Parathyroid adenoma (tissue), 2 donors: ENCODE data around the gene CLNK.

Experiments
- H2AFZ ChIP-seq: fragments of 300-600 bp; sonication (generic); one replicate; pipeline ENCODE4 v1.7.0; 2017; ENCODE audit warnings: antibody characterized with exemption, mild to moderate bottlenecking
- H3K27ac ChIP-seq: fragments of 300-600 bp; sonication (generic); one replicate; pipeline ENCODE4 v1.7.0; 2017
- H3K27me3 ChIP-seq: fragments of 300-600 bp; sonication (generic); one replicate; pipeline ENCODE4 v1.7.0; 2017; ENCODE audit warnings: low read length; ENCODE audit not compliant: control insufficient read depth, insufficient read depth
- H3K36me3 ChIP-seq: fragments of 300-600 bp; sonication (generic); one replicate; pipeline ENCODE4 v1.7.0; 2017; ENCODE audit warnings: low read length; ENCODE audit not compliant: control insufficient read depth, insufficient read depth
- H3K4me1 ChIP-seq: fragments of 300-600 bp; sonication (generic); one replicate; pipeline ENCODE4 v1.7.0; 2017; ENCODE audit warnings: control low read depth
- H3K4me2 ChIP-seq: fragments of 300-600 bp; sonication (generic); one replicate; pipeline ENCODE4 v1.7.0; 2017; ENCODE audit warnings: low read length
- H3K4me3 ChIP-seq: fragments of 300-600 bp; sonication (generic); one replicate; pipeline ENCODE4 v1.7.0; 2017; ENCODE audit warnings: low read depth, low read length
- H3K79me2 ChIP-seq: fragments of 300-600 bp; sonication (generic); one replicate; pipeline ENCODE4 v1.7.0; 2017; ENCODE audit warnings: control low read depth
- H3K9ac ChIP-seq: fragments of 300-600 bp; sonication (generic); one replicate; pipeline ENCODE4 v1.7.0; 2017; ENCODE audit warnings: mild to moderate bottlenecking
- H3K9me3 ChIP-seq: fragments of 300-600 bp; sonication (generic); one replicate; pipeline ENCODE4 v1.7.0; 2017; ENCODE audit warnings: low read length; ENCODE audit not compliant: control insufficient read depth
- CTCF ChIP-seq: fragments of 300-600 bp; sonication (generic); IDR thresholded peaks from one replicate; pipeline ENCODE4 v1.7.0; 2017; ENCODE audit warnings: antibody characterized with exemption, mild to moderate bottlenecking
- donor health status: primary hyperparathyroidism.

Gene CLNK

GRCh38 chr4:10502717-10503116 lies 181.9 kb downstream of the CLNK start:
- Histone ChIP-seq H3K4me1 (no peaks in the 10 kb centered on the region), H3K36me3 (no peaks in the 10 kb centered on the region)

GRCh38 chr4:10500776-10501175 lies 183.8 kb downstream of the CLNK start:
- H2AFZ ChIP-seq = no peak overlapping the region
- H3K4me3 ChIP-seq = no peak overlapping the region
- H3K4me2 ChIP-seq = no peak overlapping the region
- H3K4me1 ChIP-seq = no peaks in the 10 kb centered on the region
- no peak overlapping the region for H3K27ac ChIP-seq
- no peak for TF ChIP-seq CTCF
- no peaks in the 10 kb centered on the region for H3K79me2 ChIP-seq
- H3K36me3 ChIP-seq = no peaks in the 10 kb centered on the region
- no peaks in the 10 kb centered on the region for H3K9me3 ChIP-seq
- H3K27me3 ChIP-seq = no peaks in the 10 kb centered on the region
- no peak overlapping the region for H3K9ac ChIP-seq

More at GRCh38 chr4:10502717-10503116, 181.9 kb downstream of the CLNK start:
- Histone ChIP-seq H3K4me2 (no peak overlapping the region), H2AFZ (no peak overlapping the region), H3K27me3 (no peaks in the 10 kb centered on the region), H3K27ac (no peak overlapping the region), H3K79me2 (no peaks in the 10 kb centered on the region), H3K4me3 (no peak overlapping the region), H3K9me3 (no peaks in the 10 kb centered on the region), H3K9ac (no peak overlapping the region)
- no peak for TF ChIP-seq CTCF

GRCh38 chr4:10496200-10496599 lies 188.4 kb downstream of the CLNK start:
- Histone ChIP-seq H3K27ac (no peak overlapping the region), H3K9ac (no peak overlapping the region), H3K4me3 (no peak overlapping the region), H2AFZ (no peak overlapping the region), H3K27me3 (no peaks in the 10 kb centered on the region), H3K79me2 (no peaks in the 10 kb centered on the region), H3K9me3 (no peaks in the 10 kb centered on the region), H3K36me3 (no peaks in the 10 kb centered on the region), H3K4me1 (no peaks in the 10 kb centered on the region), H3K4me2 (no peak overlapping the region)
- TF ChIP-seq CTCF = no peak

GRCh38 chr4:10495651-10496050 lies 188.9 kb downstream of the CLNK start:
- Histone ChIP-seq H3K27me3 (no peaks in the 10 kb centered on the region), H3K9me3 (no peaks in the 10 kb centered on the region), H3K4me2 (no peak overlapping the region), H3K36me3 (no peaks in the 10 kb centered on the region), H3K4me1 (no peaks in the 10 kb centered on the region), H3K9ac (no peak overlapping the region), H2AFZ (no peak overlapping the region), H3K27ac (no peak overlapping the region), H3K79me2 (no peaks in the 10 kb centered on the region), H3K4me3 (no peak overlapping the region)
- TF ChIP-seq CTCF = no peak

GRCh38 chr4:10492464-10492863 lies 192.1 kb downstream of the CLNK start:
- Histone ChIP-seq H3K4me1 (no peaks in the 10 kb centered on the region), H3K27me3 (no peaks in the 10 kb centered on the region), H3K79me2 (no peaks in the 10 kb centered on the region), H3K9me3 (no peaks in the 10 kb centered on the region), H3K9ac (no peak overlapping the region), H2AFZ (no peak overlapping the region), H3K4me2 (no peak overlapping the region), H3K36me3 (no peaks in the 10 kb centered on the region), H3K4me3 (no peak overlapping the region), H3K27ac (no peak overlapping the region)
- TF ChIP-seq CTCF = no peak
